ENCODE measurements around the gene CCM2L. TPM values are rescaled to one million over a fixed set of nuclear protein-coding genes. Genes with fewer than 3 reads are reported as not detected.

Gene CCM2L
- total and polyA plus RNA-seq, 9 of the 15 experiments (the other 6 are each of a cell fraction or from before 2014, with no cell fraction given), result 0.04 TPM; not detected in 8

GRCh38 chr20:31968291-31969126, 41.7 kb upstream of the CCM2L start (continued):
- TF ChIP-seq FOXM1 (IDR thresholded peaks at IDR 0.05; ENCODE audit: low read depth), result no peak
- TF ChIP-seq FOXM1 (CRISPR knock-in tag; IDR thresholded peaks at IDR 0.05; ENCODE audit: low read depth), result peak; percentile 100
- TF ChIP-seq KAT8 (IDR thresholded peaks at IDR 0.05; ENCODE audit: low read depth), result no peak
- peak; percentile 100 for TF ChIP-seq NR1H2 (CRISPR knock-in tag; IDR thresholded peaks at IDR 0.05)
- TF ChIP-seq HIVEP1 (CRISPR knock-in tag; IDR thresholded peaks at IDR 0.05), result 0 out of 2 replicates have a peak, but pooled peaks have one; percentile 40
- peak; percentile 100 for TF ChIP-seq NCOA1 (IDR thresholded peaks at IDR 0.05; ENCODE audit: low read depth)
- no peak for TF ChIP-seq YBX1 (IDR thresholded peaks at IDR 0.05)
- TF ChIP-seq NFE2 (IDR thresholded peaks at IDR 0.05; ENCODE audit: low read depth), result no peak
- no peak for TF ChIP-seq ZNF274 (IDR thresholded peaks at IDR 0.05; ENCODE audit: borderline replicate concordance, low read depth, low read length)
- TF ChIP-seq ATF6 (CRISPR knock-in tag; IDR thresholded peaks at IDR 0.05), result peak; percentile 100
- peak; percentile 56; the same call in 1 of the 2 replicates for TF ChIP-seq SIN3B (IDR thresholded peaks at IDR 0.05; ENCODE audit: low read depth)
- no peak for TF ChIP-seq MCM2 (IDR thresholded peaks at IDR 0.05; ENCODE audit: low read depth)
- no peak for TF ChIP-seq CREBBP (IDR thresholded peaks at IDR 0.05; ENCODE audit: low read depth, low read length)
- TF ChIP-seq BRD4 (IDR thresholded peaks at IDR 0.05), result no peak
- TF ChIP-seq C11orf30 (IDR thresholded peaks at IDR 0.05; ENCODE audit: low read depth), result no peak
- TF ChIP-seq ZNF212 (CRISPR knock-in tag; IDR thresholded peaks at IDR 0.05), result no peak
- peak; percentile 99 for TF ChIP-seq ZNF395 (CRISPR knock-in tag; IDR thresholded peaks at IDR 0.05)
- peak; percentile 100 for TF ChIP-seq TGIF2 (CRISPR knock-in tag; IDR thresholded peaks at IDR 0.05)
- TF ChIP-seq E2F5 (CRISPR knock-in tag; IDR thresholded peaks at IDR 0.05), result peak; percentile 100
- TF ChIP-seq MAFK (IDR thresholded peaks at IDR 0.05; ENCODE audit: low read length), result no peak
- no peak for TF ChIP-seq CHD4 (IDR thresholded peaks at IDR 0.05; ENCODE audit: insufficient read depth, insufficient replicate concordance, low read depth, low read length, poor library complexity, severe bottlenecking)
- 0 out of 2 replicates have a peak, but pooled peaks have one; percentile 7 for TF ChIP-seq ELF1 (tag; IDR thresholded peaks at IDR 0.05)
- peak in 1 of 2 experiments; percentile 99; a peak in 2 of 4 replicates for TF ChIP-seq MLX (CRISPR knock-in tag; conservative IDR thresholded peaks at IDR 0.05)
- TF ChIP-seq PRMT5 (CRISPR knock-in tag; IDR thresholded peaks at IDR 0.05), result peak; percentile 100

Data from K562 (cell line).